Measurements from ENCODE around the gene HMGB2.

HMGB2 gene

DNA sequence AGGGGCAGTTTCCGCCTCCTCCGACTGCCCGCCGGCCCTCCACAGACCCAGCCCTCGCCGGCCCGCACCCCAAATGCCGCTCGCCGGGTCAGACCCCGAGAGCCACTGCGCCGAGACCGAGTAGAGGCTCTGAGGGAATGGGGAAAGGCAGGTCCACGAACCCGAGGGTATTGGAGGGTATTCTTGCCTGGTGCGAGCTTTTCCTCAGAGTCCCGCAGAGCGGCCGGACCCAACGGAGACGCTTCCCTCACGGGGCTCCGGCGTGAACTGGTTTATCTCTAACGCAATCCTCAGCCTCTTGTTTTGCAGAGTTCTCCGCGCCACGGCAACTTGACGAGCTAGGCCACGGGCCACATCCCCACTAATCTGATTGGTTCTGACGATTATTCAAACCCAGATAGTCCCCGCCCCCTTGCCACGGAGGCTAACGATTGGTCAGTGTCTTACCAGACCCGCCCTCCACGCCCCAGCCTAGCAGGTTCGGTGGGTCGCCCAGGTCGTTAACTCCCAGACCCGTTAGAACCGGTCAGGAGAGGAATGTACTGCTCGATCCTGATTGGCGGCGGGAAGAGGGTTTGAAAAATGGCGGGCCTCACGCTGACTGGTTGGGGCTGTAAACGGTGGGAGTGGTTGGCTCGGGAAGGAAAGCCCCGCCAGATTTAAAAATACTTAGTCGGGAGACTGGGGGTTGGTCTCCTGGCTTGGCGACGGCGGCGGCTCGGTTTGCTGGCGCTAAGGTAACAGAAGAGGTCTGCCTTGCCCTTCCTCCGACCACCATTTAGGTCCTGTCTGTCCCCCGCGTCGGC is at the start of gene HMGB2:
Gene HMGB2, minus strand, starts transcription at position 274 of the 806 bp plus-strand sequence. CDS start 709 bp downstream, outside the sequence.
- peak; percentile 100 for DNase-seq

DNA sequence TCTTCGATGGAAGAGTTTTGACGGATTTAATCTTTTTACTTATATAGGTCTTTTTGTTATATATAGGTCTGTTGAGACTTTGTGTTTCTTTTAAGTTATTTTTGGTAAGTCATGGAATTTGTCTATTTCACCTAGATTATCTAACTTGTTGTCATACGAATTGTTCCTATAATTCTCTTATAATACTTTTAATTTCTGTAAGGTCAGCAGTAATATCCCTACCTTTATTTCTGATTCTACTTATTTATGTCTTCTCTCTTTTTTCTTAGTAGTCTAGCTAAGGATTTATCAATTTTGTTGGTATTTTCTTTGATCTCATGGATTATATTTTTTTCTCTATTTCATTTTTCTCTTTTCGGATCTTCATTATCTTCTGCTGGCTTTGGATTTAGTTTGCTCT is 48.2 kb upstream of the HMGB2 start:
- no peak for DNase-seq

DNA sequence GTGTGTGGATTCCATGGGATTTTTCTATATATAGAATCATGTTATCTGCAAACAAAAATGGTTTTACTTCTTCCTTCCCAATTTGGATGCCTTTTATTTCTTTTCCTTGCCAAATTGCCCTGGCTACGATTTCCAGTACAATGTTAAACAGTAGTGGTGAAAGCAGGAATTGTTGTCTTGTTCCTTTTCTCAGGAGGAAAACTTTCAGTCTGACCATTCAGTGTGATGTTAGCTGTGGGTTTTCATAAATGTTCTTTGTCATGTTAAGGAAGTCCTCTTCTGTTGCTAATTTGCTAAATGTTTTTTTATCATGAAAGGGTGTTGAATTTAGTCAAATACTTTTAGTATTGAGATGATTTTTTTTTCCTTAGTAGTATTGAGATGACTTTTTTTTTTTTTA is 47.5 kb upstream of the HMGB2 start:
- DNase-seq = no peak

DNA sequence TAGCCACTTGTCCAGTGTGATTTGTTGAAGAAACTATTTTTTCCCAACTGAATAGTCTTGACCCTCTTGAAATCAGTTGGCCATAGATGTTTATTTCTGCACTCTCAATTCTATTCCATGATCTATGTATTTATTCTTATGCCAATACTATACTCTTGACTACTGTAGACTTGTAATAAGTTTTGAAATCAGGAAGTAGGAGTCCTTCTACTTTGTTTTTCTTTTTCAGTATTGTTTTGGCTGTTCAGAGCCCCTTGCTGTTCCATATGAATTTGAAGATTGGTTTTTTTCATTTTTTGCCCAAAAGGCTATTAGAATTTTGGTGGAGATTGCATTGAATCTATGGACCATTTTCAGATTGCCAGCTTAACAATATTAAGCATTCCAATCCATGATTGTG is 46.8 kb upstream of the HMGB2 start:
- DNase-seq = no peak

DNA sequence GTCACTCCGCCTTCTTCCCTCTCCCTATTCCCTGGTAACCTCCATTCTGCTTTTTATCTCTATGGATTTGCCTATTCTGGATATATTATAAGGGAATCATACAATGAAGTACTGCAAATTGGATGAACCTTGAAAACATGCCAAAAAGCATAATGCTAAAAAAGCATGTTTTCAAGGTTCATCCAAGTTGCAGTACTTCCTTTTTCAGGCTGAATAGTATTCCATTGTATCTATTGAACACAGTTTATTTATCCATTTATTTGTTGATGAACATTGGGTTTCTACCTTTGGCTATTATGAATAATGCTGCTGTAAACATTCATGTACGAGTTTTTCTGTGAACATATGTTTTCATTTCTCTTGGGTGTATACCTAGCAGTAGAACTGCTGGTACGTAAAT is 45.8 kb upstream of the HMGB2 start:
- no peak for DNase-seq

DNA sequence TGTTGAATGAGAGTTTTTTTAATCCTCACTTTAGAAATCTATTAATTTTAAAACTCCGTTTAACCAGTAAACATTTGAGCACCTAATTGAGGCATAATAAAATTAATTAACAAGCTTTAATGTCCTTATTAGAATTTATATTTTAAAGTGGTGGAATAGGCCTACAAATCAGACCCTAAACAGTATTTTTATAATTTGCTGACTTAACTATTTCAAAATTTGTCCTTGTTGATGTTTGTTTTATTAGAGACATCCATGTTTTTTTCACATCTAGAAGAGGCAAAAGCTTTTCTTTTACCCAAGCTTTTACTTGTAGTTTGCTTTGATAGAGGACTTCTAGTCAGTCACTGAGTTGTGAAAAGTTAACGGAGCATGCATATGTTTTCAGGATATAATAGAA is 40.4 kb upstream of the HMGB2 start:
- no peak for DNase-seq

DNA sequence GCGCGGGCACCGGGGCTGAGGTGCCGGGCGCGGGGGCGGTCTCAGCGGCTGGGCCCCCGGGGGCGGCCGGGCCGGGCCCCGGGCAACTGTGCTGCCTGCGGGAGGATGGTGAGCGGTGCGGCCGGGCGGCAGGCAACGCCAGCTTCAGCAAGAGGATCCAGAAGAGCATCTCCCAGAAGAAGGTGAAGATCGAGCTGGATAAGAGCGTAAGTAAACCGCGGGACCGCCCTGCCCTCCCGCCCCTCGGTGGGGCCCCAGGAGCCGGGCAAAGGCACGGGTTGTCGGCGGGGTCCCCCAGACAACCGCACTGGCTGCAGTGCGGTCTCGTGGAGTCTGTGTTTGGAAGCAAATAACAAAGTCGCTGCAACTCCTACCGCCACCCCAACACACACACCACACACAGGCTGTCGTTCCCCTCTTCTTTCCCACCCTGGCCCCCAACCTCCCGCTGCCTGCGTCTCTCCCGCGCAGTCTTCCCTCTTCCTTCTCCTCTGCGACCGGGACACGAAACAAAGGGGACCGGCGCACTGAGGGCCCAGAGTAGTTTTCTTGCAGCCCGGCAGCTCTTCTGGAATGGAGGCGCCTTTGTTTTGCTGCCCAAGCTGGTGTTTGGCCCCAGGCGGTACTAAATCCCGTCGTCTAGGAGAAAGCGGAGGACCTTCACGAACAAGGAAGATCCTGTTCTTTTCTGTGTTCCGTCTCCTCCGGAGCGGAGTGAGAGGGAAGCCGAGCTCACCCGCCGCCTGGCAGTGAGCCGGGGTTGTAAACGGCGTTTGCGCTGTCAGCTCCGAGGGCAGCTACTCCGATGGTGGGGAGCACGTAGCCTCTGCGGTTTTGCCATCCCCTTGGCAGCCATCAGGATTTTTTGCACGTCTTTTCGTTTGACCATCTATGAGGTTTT is 37.4 kb upstream of the HMGB2 start:
- peak; percentile 45 for DNase-seq

DNA sequence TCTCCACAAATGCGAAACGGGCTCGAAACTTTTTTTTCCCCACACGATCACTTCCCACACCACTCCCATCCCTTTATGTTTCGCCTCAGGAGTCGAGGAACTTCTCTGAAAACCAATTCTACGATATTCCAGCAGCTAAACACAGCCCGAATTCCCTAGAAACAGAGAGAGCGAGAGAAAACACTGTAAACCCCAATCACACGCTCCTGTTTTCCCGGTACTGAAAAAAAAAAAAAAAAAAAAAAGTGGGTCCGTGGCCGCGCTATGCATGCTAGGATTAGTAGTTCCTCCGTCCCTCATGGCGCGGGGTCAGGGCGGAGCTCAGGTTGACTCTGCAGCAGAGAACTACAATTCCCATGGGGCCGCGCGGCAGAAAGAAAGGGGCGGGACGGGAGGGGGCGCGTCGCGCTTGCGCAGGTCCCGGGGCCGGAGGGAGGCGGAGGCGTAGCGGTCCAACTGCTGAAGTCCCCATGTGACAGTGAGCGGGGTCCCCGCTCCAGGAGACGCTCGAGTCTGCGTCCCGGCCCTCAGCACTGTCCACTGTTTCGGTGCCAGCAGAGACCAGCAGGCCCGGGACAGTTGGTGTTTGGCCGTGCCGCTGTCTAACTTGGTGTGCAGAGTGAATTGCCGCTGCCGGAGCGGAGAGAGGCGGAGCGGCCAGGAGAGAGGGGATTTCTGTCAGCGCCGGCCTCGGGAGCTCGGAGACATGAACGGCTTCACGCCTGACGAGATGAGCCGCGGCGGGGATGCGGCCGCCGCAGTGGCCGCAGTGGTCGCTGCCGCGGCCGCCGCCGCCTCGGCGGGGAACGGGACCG is 36.5 kb upstream of the HMGB2 start, which contains the start of gene SAP30:
Gene SAP30, plus strand, starts transcription at position 478 of the 815 bp plus-strand sequence. Its CDS starts 229 bp downstream, at position 707.
- peak; percentile 97 for DNase-seq

DNA sequence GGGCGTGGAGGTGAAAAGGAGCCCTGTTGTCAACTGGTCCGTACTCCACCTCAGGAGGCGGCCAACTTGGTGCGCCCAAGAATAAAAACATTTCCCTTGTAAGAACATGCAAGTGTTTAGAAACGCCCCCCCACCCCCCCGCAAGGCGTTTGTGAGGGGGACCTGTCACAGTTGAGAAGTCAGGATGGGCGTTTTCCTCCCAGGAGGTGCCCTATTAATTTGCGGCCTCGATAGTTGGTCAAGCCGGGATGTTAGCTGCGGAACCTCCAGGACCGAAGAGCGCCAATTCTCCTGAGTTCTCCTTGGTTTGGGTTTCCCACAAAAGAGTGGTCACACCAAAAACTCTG is 35.9 kb upstream of the HMGB2 start:
- peak; percentile 75 for DNase-seq

DNA sequence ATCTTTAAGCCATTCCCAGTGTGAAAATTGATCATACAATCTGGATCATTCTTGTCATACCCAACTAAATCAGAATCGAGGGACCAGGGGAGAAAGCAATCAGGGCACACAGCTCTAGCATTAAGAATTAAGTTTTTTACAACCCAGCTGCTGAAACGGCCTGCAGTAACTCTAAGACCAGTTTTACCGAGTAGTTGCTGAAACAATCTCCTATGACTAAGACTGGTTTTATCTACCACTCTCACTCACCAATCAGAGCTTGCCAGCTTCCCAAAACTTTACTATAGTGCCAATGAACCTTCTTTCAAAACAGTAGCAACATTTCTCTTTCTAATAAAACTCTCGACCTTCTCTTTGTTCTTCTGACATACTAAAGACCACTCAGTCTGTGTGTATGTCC is 33.8 kb upstream of the HMGB2 start:
- DNase-seq = no peak

DNA sequence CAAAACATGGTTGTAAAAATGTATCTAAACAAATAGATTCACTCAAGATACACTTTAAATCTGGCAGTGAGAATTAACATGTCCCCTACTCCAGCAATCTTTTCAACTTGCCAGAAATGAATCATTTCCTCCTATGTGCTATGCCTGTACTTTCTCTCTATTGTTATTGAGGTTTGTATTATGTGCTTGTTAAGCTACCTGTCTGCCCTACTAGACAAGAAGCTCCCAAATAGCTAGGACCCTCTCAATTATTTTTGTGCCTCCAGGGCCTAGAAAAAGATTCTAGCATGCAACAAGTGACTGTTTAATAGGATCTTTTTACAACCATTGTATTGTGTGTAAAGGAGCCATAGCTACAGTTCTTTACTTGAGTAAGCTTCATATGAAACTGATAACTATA is 33.1 kb upstream of the HMGB2 start:
- DNase-seq = no peak

DNA sequence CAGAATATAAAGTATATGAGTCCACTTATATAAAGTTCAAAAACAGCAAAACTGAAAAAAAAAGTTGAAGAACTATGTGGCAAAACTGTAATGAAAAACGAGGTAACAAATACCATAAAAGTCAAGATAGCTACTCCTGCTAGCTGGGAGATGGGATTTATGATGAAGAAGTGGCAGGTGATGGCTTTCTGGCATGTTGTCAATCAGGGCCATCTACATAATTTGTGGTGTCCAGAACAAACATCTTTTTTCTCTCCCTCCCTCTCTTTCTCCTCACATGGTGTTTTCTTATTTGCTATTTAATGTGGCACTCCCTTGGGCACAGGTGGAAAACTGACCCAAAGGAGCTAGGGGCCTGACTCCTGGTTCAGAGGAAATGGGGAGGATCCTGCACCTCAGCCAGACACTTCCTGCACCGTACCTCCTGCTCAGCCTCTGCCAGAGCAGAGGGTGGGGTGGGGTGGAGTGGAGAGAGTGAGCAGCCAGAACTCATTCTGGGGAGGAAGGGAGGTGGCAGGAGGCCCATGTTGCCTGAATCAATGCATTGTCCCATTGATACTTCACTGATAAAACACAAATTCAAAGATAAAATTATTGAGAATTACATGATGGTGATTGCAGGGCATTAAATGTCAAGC is 31.3 kb upstream of the HMGB2 start:
- DNase-seq = peak; percentile 13

DNA sequence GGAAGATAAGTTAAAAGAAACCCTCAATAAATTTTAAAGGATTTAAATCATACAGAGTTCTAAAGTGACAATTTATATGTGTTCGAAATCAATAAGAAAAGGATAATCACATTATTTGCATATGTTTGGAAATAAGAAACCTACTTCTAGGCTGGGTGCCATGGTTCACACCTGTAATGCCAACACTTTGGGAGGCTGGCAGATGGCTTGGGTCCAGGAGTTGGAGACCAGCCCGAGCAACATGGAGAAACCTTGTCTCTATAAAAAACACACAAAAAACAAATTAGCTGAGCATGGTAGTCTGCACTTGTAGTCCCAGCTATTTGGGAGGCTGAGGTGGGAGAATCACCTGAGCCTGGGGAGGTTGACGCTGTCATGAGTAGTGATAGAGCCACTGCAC is 28.5 kb upstream of the HMGB2 start:
- DNase-seq = no peak

DNA sequence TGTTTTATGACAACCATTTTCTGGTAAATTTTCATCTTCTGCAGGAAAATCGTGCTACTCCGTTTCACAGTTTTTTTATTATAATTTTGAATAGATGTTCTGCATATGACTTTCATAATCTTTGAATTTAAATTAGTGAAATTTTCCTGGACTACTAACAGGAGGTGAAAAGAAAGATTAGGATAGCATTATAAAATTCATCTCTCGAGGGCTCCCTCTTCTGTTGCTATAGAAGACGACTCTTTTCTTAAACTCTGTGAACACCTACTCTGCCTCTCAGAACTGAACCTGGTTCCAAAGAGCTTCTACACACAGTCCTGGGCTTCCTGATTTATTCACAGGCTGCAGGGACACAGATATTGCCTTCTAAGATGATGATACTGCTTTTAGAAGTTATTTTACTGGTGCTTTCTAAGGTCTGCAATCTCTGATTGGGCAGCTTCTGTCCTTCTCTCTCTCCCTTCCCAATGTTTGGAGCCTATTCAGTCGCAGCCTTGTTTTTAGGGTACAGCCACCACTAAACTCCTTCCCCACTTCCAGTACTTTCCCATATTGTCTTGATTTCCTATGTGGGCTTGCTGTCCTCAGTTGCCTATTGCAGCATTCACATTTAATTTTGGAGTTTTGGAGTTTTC is 26.5 kb upstream of the HMGB2 start:
- DNase-seq = no peak

DNA sequence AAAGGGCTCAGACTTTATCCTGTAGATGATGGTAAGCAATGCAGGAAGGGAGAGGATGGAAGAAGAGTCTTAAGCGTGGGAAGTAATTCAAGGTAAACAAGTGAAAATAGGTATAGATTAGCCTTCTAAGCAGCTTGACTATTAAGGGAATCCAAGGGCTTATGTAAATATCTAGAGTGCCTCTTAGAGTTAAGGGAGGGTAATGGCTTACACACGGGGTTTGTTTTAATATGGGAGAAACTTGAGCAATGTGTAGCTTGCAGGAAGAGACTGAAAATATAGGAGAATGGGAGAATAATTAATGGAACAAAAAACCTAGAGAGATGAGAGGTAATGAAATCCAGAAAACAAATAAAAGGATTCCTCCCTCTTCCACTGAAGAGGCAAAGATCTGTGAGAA is 23.8 kb upstream of the HMGB2 start:
- DNase-seq = no peak

DNA sequence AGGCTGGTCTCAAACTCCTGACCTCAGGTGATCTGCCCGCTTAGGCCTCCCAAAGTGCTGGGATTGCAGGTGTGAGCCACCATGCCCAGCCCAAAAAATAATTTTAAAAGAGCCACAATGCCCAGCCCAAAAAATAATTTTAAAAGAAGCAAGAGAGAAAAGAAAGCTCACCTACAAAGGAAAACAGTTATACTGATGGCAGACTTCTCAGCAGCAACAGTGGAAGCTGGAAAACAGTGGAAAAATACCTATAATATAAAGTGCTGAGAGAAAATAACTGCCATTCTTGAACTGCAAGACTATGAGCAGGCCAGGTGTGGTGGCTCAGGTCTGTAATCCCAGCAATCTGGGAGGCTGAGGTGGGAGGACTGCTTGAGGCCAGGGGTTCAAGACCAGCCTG is 13.3 kb upstream of the HMGB2 start:
- no peak for DNase-seq

DNA sequence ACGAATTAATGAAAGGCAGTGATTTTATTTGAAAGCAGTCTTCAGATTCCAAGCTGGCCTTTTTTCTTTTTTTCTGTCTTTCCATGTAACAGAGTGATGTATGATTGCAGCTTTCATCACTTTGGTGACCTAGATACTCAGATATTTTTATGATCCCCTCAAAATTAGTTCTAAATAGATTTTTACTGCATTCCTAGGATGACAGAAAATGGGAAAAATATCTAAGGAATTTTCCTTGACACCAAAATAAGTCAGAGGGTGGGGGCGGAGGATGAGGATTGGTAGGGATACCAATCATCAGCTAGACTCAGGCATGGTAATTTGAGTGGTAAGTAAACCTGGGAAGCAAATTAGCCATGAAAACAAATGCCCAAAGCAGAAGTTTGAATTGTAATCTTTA is 11.9 kb upstream of the HMGB2 start:
- no peak for DNase-seq

DNA sequence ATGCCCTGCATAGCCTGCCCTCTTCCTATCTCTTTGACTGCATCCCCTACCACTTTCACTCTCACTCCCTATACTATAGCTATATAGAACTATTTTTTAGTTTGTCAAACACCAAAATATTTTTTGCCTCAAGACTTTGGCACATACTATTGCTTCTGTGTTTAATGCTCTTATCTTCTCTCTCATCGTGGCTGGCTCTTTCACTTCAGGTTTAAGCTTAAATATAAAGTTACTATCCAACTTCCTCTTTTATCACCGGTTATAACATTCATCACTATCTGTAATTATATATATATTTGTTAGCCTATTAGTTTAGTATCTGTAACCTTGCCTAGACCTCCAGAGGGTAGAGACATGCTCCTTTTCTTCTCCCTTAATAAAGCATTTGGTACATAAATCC is 11.5 kb upstream of the HMGB2 start:
- no peak for DNase-seq

DNA sequence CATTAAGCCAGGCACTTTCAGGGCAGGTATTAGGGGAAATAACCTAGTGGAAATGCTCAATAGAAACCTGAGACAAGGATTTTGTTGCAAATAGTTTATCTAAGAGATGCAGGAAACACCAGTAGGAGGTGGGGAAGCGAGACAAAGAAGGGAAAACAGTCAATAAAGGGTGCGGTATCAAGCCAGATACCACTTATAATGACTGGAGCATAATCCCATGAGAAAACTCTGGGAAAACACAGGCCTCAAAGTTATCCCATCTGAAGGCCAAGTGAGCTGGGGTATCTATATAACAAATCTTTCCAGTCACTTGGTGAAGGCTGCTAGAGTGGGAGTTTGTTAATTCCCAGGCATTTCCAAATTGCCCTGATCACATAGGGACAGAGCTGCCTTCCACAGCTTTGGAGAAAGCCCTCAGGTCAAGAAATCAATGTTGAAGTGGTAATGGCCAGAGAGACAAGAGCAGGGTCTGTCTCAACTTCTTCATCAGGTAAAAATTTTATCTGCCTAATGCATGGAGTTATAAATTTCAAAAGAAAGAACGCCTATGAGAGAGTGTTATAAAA is 9.8 kb upstream of the HMGB2 start:
- no peak for DNase-seq

DNA sequence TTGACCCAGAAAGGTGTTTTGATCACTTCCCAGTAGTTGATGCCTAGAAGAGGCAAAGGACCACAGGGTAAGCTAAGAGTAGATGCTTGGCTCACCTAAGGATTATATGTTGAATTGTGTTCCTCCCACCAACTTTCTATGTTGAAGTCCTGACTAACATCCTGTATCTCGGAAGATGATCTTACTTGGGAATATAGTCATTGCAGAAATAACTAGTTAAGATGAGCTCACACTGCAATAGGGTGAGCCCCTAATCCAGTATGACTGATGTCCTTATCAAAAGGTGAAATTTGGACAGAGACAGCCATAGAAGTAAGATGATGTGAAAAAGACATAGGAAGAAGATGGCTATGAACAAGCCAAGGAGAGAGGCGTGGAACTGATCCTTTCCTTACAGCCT is 3.3 kb upstream of the HMGB2 start:
- DNase-seq = no peak

DNA sequence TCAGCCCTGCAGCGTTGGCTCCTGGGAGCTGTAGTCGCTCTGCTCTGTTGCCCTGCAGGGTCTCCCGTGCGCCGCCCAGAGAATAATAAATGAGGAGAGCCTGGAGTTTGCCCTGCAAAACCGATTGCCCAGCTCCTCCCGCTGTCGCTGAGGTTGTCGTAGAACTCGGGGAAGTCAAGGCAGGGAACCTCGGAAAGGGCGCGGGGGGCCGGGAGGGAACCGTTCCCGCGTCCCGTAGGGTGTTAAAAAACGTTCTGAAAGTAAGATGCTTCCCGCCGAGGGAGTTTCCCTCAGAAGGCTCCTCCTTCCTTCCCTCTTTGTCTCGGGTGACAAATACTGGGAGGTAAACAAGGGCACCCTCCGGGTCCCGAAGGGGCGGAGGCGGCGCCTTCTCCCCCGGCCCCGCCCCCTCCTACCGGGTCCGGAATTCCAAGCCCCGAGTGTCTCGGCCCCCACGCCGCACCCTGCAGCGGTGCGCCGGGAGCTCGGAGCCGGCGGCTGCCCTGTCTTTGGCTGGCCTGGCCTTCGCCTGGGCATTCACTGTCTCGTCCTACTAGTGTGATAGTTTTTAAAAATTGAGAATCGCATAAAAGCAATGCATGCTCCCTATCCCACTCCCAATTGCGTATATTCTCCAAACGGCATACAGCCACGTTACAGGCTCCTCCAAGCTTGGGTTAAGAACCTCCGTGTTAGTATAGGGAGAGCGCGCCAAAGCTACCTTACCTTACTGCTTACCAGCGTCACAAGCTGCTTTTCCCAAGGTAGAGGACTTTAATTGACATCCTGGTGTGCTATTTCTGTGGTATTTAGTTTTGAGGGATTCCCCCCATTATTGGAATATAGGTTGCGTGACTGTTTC is 964 bp upstream of the HMGB2 start:
- DNase-seq = peak; percentile 45

Measured in CD4-positive, alpha-beta T cell treated with Interleukin-17A for 1 hour (primary cell).